PC-3 (cell line): ENCODE data around the gene LMO2. TPM values are rescaled to one million over a fixed set of nuclear protein-coding genes. Genes with fewer than 3 reads are reported as not detected.

Experiments
- ATAC-seq: fragments of 200-7000 bp; cut with Tn5 transposase; 2 replicates; pipeline ENCODE4 v1.9.1; 2020; ENCODE audit warnings: mild to moderate bottlenecking, moderate library complexity
- BruUV-seq: library from RNA; stranded (reverse); fragments of 400-500 nt; replicated peaks from 2 replicates; lab custom pipeline; 2021; lab: Mats Ljungman, UMichigan
- CTCF ChIA-PET: fragments of 300-600 bp; sonication (Branson Sonifier 250); formaldehyde crosslinking; loops from one replicate; lab custom pipeline; 2022; ENCODE audit warnings: antibody characterized with exemption; lab: Charles Lee
- POLR2A ChIA-PET: fragments of 300-600 bp; sonication (Branson Sonifier 250); formaldehyde crosslinking; loops from one replicate; lab custom pipeline; 2022; ENCODE audit warnings: antibody characterized with exemption; ENCODE audit not compliant: unreplicated experiment; lab: Charles Lee
- DNase-seq: peaks from one replicate; pipeline ENCODE4 v3.0.0-alpha.2; 2015
- H2AFZ ChIP-seq: fragments of 300-600 bp; sonication (generic); 2 replicates; pipeline ENCODE4 v1.6.0; 2016; ENCODE audit warnings: antibody characterized with exemption, low read length
- H3F3A ChIP-seq: fragments of 300-600 bp; sonication (generic); one replicate; pipeline ENCODE4 v1.6.0; 2017; ENCODE audit warnings: antibody characterized with exemption, low read length, control low read depth, mild to moderate bottlenecking; ENCODE audit not compliant: unreplicated experiment
- H3K27ac ChIP-seq: fragments of 300-600 bp; sonication (generic); 2 replicates; pipeline ENCODE4 v1.5.1; 2016; ENCODE audit warnings: mild to moderate bottlenecking, low read length
- H3K27me3 ChIP-seq: fragments of 300-600 bp; sonication (generic); 2 replicates; pipeline ENCODE4 v1.6.1; 2016; ENCODE audit warnings: low read length, mixed read lengths
- H3K36me3 ChIP-seq: fragments of 300-600 bp; sonication (generic); 2 replicates; pipeline ENCODE4 v1.6.1; 2016; ENCODE audit warnings: low read depth, mixed run types, low read length, mixed read lengths
- H3K4me1 ChIP-seq: fragments of 300-600 bp; sonication (generic); 2 replicates; pipeline ENCODE4 v1.5.1; 2016; ENCODE audit warnings: low read length; ENCODE audit not compliant: insufficient read depth
- H3K4me2 ChIP-seq: fragments of 300-600 bp; sonication (generic); 2 replicates; pipeline ENCODE4 v1.6.0; 2016; ENCODE audit warnings: low read length
- H3K4me3 ChIP-seq: fragments of 300-600 bp; sonication (generic); 2 replicates; pipeline ENCODE4 v1.5.1; 2016; ENCODE audit warnings: mild to moderate bottlenecking, low read length, mixed read lengths
- H3K79me2 ChIP-seq: fragments of 300-600 bp; sonication (generic); 2 replicates; pipeline ENCODE4 v1.6.1; 2017; ENCODE audit warnings: low read length, mixed read lengths
- H3K9ac ChIP-seq: fragments of 300-600 bp; sonication (generic); 2 replicates; pipeline ENCODE4 v1.6.0; 2016; ENCODE audit warnings: mild to moderate bottlenecking, low read length
- H3K9me2 ChIP-seq: fragments of 300-600 bp; sonication (generic); replicated peaks from 2 replicates; pipeline ENCODE4 v1.6.1; 2016; ENCODE audit warnings: mixed run types, low read length, mixed read lengths
- H3K9me3 ChIP-seq: fragments of 300-600 bp; sonication (generic); 2 replicates; pipeline ENCODE4 v1.6.1; 2016; ENCODE audit warnings: low read length, mixed read lengths
- H4K20me1 ChIP-seq: fragments of 300-600 bp; sonication (generic); 2 replicates; pipeline ENCODE4 v1.6.1; 2016; ENCODE audit warnings: low read length, mixed read lengths
- EZH2 ChIP-seq: fragments of 300-600 bp; sonication (generic); IDR thresholded peaks from one replicate; pipeline ENCODE4 v1.6.1; 2017; ENCODE audit warnings: antibody characterized with exemption, mild to moderate bottlenecking, low read length; ENCODE audit not compliant: unreplicated experiment
- EZH2phosphoT487 ChIP-seq: fragments of 300-600 bp; sonication (generic); IDR thresholded peaks from 2 replicates; pipeline ENCODE4 v1.6.1; 2018; ENCODE audit warnings: mild to moderate bottlenecking, antibody characterized with exemption, low read length, borderline replicate concordance
- intact Hi-C: fragments of 100-400 bp; cut with micrococcal nuclease; formaldehyde crosslinking; loops from 2 replicates; pipeline ENCODE4 v1.9.0; 2023
- total RNA-seq: library from RNA; depleted of rRNA; stranded (reverse); fragments of >200 nt; gene quantifications from 2 replicates; pipeline ENCODE4 v1.2.3, GENCODE V29; 2014
- TF ChIP-seq, protein P1 (sequence below): fragments of 300-600 bp; sonication (generic); conservative IDR thresholded peaks from 2 replicates; pipeline ENCODE4 v1.5.1; 2017; ENCODE audit warnings: antibody characterized with exemption, low read depth, mild to moderate bottlenecking, low read length

Gene LMO2
- total RNA-seq, 1 experiment from 2014 or later, result 0.51 TPM

DNA sequence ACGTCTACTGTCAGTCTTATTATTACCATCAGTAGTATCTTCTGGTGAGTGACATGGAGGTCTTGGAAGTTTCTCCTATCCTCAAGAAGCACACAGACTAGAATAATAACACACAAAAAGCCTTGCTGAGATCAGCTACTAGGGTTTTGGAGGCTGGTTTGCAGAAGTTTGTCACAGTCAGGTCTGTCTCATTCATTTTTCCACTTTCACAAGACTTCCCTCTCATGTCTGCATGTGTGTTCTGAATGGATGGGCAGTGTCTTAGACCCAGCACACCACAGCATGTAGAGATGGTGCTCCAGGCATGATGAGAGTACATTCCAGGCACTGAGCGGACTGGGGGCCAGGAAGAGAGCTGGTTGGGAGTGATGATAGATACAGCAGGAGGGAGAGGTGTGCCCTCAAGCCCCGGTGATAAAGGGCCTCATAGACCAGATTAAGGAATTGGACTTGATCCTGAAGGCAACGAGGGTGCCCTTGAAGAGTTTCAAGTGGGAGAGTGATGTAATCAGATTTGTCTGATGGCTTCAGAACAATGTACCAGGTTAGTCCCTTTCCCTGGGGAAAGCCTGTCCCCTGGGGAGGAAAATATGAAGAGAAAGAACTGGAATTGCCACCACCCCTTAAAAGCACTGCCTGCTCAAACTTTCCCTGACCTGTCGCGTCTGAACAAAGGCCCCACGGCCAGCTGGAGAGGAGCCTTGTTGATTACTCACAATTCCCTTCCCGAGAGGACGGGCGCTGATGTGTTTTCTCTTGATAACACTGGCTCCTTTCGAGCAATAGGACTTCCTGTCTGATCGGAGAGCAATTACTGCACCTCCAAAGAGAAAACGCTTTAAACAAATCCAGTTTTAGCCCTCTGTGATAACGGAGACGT is 45.1 kb upstream of the LMO2 start:
- ATAC-seq, result no peak

DNA sequence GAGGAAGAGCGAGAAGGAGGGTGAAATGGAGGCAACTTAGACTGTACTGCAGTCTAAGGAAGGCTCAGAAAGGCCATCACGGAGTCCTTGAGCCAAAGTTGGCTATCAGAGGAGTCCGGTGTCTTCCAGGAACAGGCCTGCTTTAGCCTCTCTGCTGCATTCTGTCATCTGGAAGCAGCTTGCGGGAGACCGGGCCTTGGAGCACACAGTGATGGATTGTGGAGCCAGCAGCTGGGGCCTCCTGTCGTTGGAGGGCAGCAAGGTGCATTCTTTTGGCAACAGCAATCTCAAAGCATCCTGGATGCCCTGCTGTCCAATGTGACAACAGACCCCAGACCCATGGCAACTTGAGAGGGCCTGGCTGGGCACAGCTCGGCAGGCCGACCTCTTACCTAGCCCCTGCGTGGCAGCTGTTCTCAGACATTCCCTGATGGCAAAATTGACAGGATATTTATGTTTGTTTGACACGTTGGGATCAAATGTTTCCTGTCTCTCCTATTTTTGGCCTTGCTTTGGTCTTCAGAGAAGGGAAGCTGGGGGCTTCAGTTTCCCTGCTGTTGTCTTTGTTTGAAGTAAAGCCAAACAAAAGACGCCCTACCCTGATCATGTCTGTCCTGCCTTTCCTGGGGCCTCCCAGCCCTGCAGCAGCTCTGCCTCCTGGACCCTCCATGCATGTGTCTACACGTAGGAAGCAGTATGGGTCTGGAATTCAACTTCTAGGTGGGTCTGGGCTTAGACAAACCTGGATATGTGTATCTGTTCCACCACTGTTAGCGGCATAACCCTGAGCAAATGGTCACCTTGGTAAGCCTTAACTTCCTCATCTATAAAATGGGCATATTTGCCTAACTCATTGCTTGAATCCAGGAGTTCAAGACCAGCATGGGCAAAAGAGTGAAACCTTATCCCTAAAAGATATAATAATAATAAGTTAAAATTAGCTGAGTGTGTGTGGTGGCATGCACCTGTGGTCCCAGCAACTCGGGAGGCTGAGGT is 43.9 kb upstream of the LMO2 start:
- no peak overlapping the region for H3K4me3 ChIP-seq
- H3K27me3 ChIP-seq, result no peaks in the 10 kb centered on the region
- no peak overlapping the region for H3K4me2 ChIP-seq
- 0 out of 2 replicates have a peak, but pooled peaks cover 8% of the 10 kb centered on the region for H3K9me3 ChIP-seq
- H3K36me3 ChIP-seq, result no peaks in the 10 kb centered on the region
- H3F3A ChIP-seq, result no peaks in the 10 kb centered on the region
- H3K9ac ChIP-seq, result no peak overlapping the region
- no peaks in the 10 kb centered on the region for H3K4me1 ChIP-seq
- H3K9me2 ChIP-seq, result no peaks in the 10 kb centered on the region
- no TSS peak for BruUV-seq
- H4K20me1 ChIP-seq, result no peaks in the 10 kb centered on the region
- no peak overlapping the region for H2AFZ ChIP-seq
- H3K79me2 ChIP-seq, result no peaks in the 10 kb centered on the region
- ChIA-PET CTCF (no interaction called here), POLR2A (interaction anchor here (0.6 kb wide), 1 partner anchor 315 kb away, joined by 3 read pairs; no protein-coding TSS in a partner anchor)
- DNase-seq (no peak), ATAC-seq (no peak)
- intact Hi-C loops, result no loop called here
- no peak for TF ChIP-seq EZH2phosphoT487
- TF ChIP-seq EZH2, result no peak
- TF ChIP-seq, protein P1, sequence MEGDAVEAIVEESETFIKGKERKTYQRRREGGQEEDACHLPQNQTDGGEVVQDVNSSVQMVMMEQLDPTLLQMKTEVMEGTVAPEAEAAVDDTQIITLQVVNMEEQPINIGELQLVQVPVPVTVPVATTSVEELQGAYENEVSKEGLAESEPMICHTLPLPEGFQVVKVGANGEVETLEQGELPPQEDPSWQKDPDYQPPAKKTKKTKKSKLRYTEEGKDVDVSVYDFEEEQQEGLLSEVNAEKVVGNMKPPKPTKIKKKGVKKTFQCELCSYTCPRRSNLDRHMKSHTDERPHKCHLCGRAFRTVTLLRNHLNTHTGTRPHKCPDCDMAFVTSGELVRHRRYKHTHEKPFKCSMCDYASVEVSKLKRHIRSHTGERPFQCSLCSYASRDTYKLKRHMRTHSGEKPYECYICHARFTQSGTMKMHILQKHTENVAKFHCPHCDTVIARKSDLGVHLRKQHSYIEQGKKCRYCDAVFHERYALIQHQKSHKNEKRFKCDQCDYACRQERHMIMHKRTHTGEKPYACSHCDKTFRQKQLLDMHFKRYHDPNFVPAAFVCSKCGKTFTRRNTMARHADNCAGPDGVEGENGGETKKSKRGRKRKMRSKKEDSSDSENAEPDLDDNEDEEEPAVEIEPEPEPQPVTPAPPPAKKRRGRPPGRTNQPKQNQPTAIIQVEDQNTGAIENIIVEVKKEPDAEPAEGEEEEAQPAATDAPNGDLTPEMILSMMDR, result no peak
- H3K27ac ChIP-seq, result no peak overlapping the region

More for the DNA sequence above, 45.1 kb upstream of the LMO2 start:
- ChIA-PET POLR2A (no interaction called here), CTCF (no interaction called here)
- no peak overlapping the region for H3K27ac ChIP-seq
- H2AFZ ChIP-seq, result no peak overlapping the region
- no peaks in the 10 kb centered on the region for H3K36me3 ChIP-seq
- TF ChIP-seq EZH2phosphoT487 (no peak), EZH2 (no peak)
- TF ChIP-seq, protein P1, result no peak
- intact Hi-C loops, result no loop called here
- no peak overlapping the region for H3K9ac ChIP-seq
- no peaks in the 10 kb centered on the region for H4K20me1 ChIP-seq
- no peaks in the 10 kb centered on the region for H3K9me2 ChIP-seq
- H3K9me3 ChIP-seq, result no peaks in the 10 kb centered on the region
- no peaks in the 10 kb centered on the region for H3F3A ChIP-seq
- no peak overlapping the region for H3K4me3 ChIP-seq
- H3K27me3 ChIP-seq, result no peaks in the 10 kb centered on the region
- no peaks in the 10 kb centered on the region; the same call in 1 of the 2 replicates for H3K4me1 ChIP-seq
- DNase-seq, result no peak
- no peak overlapping the region for H3K4me2 ChIP-seq
- no TSS peak for BruUV-seq
- no peaks in the 10 kb centered on the region for H3K79me2 ChIP-seq
